ENCODE results near the gene MIOX.

Gene MIOX

DNA sequence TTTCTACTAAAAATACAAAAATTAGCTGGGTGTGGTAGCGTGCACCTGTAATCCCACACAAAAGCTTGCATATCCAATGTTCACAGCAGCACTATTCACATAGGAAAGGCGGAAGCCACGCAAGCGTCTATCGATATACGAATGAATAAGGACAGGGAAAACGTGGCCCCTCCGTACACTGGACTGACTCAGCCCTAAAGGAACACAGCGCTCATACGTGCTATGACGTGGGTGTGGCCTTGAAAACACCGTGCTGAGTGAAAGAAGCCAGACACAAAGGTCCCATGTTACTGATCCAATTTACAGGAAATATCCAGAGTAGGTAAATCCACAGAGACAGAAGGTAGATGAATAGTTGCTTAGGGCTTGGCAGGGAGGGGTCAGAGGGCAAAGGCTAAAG is 13.8 kb downstream of the MIOX start:
- no peak for DNase-seq
- TF ChIP-seq, protein P1, sequence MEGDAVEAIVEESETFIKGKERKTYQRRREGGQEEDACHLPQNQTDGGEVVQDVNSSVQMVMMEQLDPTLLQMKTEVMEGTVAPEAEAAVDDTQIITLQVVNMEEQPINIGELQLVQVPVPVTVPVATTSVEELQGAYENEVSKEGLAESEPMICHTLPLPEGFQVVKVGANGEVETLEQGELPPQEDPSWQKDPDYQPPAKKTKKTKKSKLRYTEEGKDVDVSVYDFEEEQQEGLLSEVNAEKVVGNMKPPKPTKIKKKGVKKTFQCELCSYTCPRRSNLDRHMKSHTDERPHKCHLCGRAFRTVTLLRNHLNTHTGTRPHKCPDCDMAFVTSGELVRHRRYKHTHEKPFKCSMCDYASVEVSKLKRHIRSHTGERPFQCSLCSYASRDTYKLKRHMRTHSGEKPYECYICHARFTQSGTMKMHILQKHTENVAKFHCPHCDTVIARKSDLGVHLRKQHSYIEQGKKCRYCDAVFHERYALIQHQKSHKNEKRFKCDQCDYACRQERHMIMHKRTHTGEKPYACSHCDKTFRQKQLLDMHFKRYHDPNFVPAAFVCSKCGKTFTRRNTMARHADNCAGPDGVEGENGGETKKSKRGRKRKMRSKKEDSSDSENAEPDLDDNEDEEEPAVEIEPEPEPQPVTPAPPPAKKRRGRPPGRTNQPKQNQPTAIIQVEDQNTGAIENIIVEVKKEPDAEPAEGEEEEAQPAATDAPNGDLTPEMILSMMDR (IDR thresholded peaks at IDR 0.05) = no peak
- no peaks in the 10 kb centered on the region for H3K9me3 Mint-ChIP-seq
- H3K27ac Mint-ChIP-seq = no peak overlapping the region
- H3K27me3 Mint-ChIP-seq (ENCODE audit: low read depth, poor library complexity) = peaks cover 9% of the 10 kb centered on the region
- peaks cover 20% of the 10 kb centered on the region for H3K4me1 Mint-ChIP-seq
- no peaks in the 10 kb centered on the region for H3K36me3 Mint-ChIP-seq (ENCODE audit: low read depth)
- H3K4me3 Mint-ChIP-seq = no peak overlapping the region

DNA sequence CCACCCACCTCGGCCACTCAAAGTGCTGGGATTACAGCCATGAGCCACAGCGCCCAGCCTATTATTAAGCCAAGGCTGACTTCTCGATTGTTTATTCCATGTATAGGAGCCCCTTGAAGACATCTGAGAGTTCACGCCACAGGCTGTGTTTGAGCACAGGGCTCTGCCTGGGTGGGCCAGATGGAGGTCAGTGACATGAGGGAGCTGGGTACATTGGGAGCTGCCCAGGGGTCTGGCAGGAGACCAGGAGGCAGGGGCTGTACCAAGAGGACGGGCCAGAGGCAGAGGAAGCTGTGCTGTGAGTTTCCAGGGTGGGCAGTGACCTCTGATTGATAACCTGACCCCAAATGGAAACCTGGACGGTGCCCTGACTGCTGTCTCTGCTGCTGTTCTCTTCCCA is 15.4 kb downstream of the MIOX start:
- no peaks in the 10 kb centered on the region for H3K36me3 Mint-ChIP-seq (ENCODE audit: low read depth)
- H3K4me1 Mint-ChIP-seq = peaks cover 16% of the 10 kb centered on the region
- peaks cover 5% of the 10 kb centered on the region for H3K27me3 Mint-ChIP-seq (ENCODE audit: low read depth, poor library complexity)
- H3K27ac Mint-ChIP-seq = no peak overlapping the region
- no peak for DNase-seq
- TF ChIP-seq, protein P1 (IDR thresholded peaks at IDR 0.05) = no peak
- no peak overlapping the region for H3K4me3 Mint-ChIP-seq
- no peaks in the 10 kb centered on the region for H3K9me3 Mint-ChIP-seq

DNA sequence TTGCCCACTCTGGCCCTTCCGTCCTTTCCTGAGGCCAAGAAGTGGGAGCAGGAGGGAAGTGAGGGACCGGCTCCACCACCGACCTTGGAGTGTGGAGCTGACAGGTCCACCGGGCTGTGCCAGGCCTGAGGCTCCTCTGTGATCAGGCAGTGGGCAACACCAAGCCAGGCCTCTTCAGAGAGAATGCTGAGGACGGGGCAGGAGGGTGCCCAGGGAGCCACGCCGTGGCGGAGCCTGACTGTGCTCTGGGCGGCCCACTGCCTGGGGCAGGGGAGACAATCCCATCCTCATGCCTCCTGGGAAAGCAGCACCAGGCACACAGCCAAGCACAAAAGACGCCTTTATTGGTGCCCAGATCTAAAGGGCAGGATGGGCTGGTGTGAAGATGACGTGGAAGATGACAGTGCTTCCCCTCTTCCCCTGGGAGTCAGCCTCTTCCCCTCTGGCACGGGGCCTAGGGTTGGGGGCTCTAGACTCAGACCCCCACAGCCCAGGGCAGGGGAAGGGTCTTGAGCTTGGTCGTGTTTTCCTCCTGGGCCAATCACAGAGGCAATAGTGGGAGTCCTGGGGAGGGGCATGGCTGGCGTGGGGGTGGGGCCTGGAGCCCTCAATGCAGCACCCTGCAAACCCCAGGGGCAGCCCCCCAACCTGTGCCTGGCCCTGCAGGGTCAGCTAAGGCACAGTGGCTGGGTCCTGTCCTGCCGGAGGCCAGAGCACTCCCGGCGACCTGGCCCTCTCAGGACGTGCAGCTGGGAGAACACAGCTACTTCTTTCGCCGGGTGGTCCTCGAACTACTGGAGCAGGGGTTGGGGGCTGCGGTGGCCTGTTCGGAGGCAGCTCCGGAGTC is 16.2 kb downstream of the MIOX start:
- Mint-ChIP-seq H3K36me3 (ENCODE audit: low read depth) (no peaks in the 10 kb centered on the region), H3K27me3 (ENCODE audit: low read depth, poor library complexity) (peaks cover 5% of the 10 kb centered on the region), H3K9me3 (no peaks in the 10 kb centered on the region), H3K4me3 (no peak overlapping the region), H3K4me1 (peaks cover 11% of the 10 kb centered on the region), H3K27ac (peak overlapping the region; percentile 48)
- no peak for DNase-seq
- TF ChIP-seq, protein P1 (IDR thresholded peaks at IDR 0.05) = no peak

DNA sequence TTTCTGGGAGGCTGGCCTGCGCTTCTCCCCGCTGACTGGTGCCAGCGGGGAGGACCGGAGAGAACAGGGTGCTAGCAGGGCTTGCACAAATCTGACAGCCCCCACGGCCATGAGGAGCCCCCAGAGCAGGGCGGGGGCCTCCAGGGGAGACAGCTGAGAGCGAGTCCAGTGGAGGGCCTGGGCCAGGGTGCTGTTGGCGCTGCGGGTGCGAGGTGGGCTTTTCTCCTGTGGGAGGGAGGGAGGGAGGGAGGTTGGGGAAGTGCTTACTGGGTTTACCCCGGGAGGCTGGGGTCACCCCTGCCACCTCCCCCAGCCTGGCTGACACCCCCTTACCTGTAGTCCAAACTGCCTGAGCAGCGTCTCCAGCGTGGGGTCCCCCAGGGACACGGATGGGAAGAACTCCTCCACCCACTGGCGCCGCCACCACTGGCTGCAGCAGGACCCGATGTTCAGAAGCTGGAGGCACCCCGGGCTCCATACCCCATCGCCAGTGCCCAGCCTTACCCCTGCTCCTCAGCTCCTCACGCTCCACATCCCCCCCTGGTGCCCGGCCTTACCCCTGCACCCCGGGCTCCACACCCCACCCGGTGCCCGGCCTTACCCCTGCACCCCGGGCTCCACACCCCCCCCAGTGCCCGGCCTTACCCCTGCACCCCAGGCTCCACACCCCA is 17.0 kb downstream of the MIOX start:
- peaks cover 5% of the 10 kb centered on the region for H3K27me3 Mint-ChIP-seq (ENCODE audit: low read depth, poor library complexity)
- H3K4me3 Mint-ChIP-seq = no peak overlapping the region
- no peaks in the 10 kb centered on the region for H3K9me3 Mint-ChIP-seq
- DNase-seq = no peak
- no peak overlapping the region for H3K27ac Mint-ChIP-seq
- TF ChIP-seq, protein P1 (IDR thresholded peaks at IDR 0.05) = no peak
- H3K36me3 Mint-ChIP-seq (ENCODE audit: low read depth) = no peaks in the 10 kb centered on the region
- H3K4me1 Mint-ChIP-seq = peaks cover 6% of the 10 kb centered on the region

DNA sequence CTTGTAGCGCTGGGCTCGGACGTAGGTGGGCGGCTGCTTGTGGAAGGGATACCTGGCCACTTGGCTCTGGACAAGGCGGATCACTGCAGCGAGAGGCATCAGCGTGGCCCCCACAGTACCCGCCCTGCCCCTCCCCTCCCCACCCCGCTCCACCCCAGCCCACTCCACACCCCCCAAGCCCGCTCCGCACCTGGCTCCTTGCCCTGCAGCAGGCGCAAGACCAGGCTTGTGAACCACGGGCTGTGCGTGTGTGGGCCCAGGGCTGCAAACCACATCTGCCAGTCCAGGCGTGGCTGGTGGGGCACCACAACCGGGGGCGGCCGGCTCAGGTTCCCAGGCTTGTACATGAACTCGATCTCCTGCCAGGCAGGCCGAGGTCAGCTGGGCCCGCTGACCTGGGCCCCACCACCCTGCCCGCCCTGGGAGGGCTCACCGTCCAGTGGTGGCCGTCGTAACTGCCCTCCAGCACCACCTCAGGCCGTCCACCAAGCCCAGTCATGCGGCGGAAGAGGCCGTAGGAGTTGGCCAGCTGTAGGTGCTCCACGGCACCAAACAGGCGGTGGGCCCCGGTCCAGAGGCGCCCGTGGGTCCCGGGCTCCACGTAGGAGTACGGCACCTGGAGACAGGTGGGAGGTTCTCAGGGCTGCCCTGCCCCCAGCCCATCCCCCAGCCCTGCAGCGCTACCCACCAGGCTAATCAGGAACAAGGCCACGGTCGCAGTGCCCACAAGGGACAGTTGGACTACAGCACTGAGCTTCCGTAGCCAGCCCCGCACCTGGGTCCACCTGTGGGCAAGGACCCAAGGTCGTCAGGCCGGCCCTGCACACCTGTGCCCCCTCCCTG is 17.9 kb downstream of the MIOX start:
- no peaks in the 10 kb centered on the region for H3K36me3 Mint-ChIP-seq (ENCODE audit: low read depth)
- DNase-seq = no peak
- TF ChIP-seq, protein P1 (IDR thresholded peaks at IDR 0.05) = no peak
- H3K9me3 Mint-ChIP-seq = no peaks in the 10 kb centered on the region
- H3K27me3 Mint-ChIP-seq (ENCODE audit: low read depth, poor library complexity) = peaks cover 2% of the 10 kb centered on the region
- H3K4me1 Mint-ChIP-seq = peaks cover 12% of the 10 kb centered on the region
- H3K4me3 Mint-ChIP-seq = no peak overlapping the region
- no peak overlapping the region for H3K27ac Mint-ChIP-seq
